Measurements from ENCODE around the gene HNRNPLL. TPM values are rescaled to one million over a fixed set of nuclear protein-coding genes. Genes with fewer than 3 reads are reported as not detected.

The HNRNPLL gene
- total and polyA plus RNA-seq, 2 of the 13 experiments (the other 11 are each of a cell fraction or from before 2014, with no cell fraction given), result 49.4 to 103 TPM

- TF ChIP-seq SNAPC4 (CRISPR knock-in tag; IDR thresholded peaks at IDR 0.05), result no peak
- no peak for TF ChIP-seq EZH2 (conservative IDR thresholded peaks at IDR 0.05; ENCODE audit: low read depth, low read length)
- no peak; the same call in 1 of the 2 replicates for TF ChIP-seq TGIF2 (CRISPR knock-in tag; IDR thresholded peaks at IDR 0.05)
- no peak for TF ChIP-seq TSC22D2 (CRISPR knock-in tag; IDR thresholded peaks at IDR 0.05; ENCODE audit: borderline replicate concordance)
- TF ChIP-seq, protein P1, sequence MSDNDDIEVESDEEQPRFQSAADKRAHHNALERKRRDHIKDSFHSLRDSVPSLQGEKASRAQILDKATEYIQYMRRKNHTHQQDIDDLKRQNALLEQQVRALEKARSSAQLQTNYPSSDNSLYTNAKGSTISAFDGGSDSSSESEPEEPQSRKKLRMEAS (IDR thresholded peaks at IDR 0.05), result no peak
- no peak for TF ChIP-seq MLXIP (CRISPR knock-in tag; IDR thresholded peaks at IDR 0.05; ENCODE audit: borderline replicate concordance)
- TF ChIP-seq IRX3 (CRISPR knock-in tag; IDR thresholded peaks at IDR 0.05; ENCODE audit: borderline replicate concordance, low read depth), result 0 out of 2 replicates have a peak, but pooled peaks have one; percentile 18
- TF ChIP-seq NAIF1 (CRISPR knock-in tag; IDR thresholded peaks at IDR 0.05; ENCODE audit: borderline replicate concordance), result 0 out of 2 replicates have a peak, but pooled peaks have one; percentile 4
- TF ChIP-seq ZNF773 (CRISPR knock-in tag; IDR thresholded peaks at IDR 0.05; ENCODE audit: borderline replicate concordance), result peak; percentile 32; the same call in 1 of the 2 replicates
- TF ChIP-seq ZNF839 (CRISPR knock-in tag; IDR thresholded peaks at IDR 0.05; ENCODE audit: borderline replicate concordance), result no peak
- no peak for TF ChIP-seq ZNF780A (CRISPR knock-in tag; IDR thresholded peaks at IDR 0.05)
- TF ChIP-seq TAF15 (IDR thresholded peaks at IDR 0.05; ENCODE audit: low read depth, low read length, poor library complexity, severe bottlenecking), result peak; percentile 23
Observed at GRCh38 chr2:38602136-38602731, 494 bp downstream of the HNRNPLL start (continued).
